NCI-H524 (cell line): ENCODE measurements around the gene SHC2.

ENCODE experiments used
- DNase-seq, 2 experiments: peaks; one replicate each; lab custom pipeline; 2025; lab: John Stamatoyannopoulos, UW

The SHC2 gene

GRCh38 chr19:460877-461720, at the start of gene SHC2:
SHC2 (minus strand) TSS chr19:461033; CDS start chr19:460996, 37 bp downstream.
- no peak for DNase-seq

GRCh38 chr19:508204-509150, 47.6 kb upstream of the SHC2 start:
- no peak for DNase-seq

- peak; percentile 66 to 88 for DNase-seq
These were observed 46.7 kb upstream of the SHC2 start, which contains the start of gene TPGS1 for GRCh38 chr19:507286-508203. TPGS1 (plus strand) TSS chr19:507497; CDS start chr19:507507, 10 bp downstream.

- peak; percentile 100 for DNase-seq
These were observed 45.8 kb upstream of the SHC2 start for GRCh38 chr19:506404-507285.

- no peak for DNase-seq
These were observed 43.8 kb upstream of the SHC2 start for GRCh38 chr19:504616-505015.

GRCh38 chr19:501646-502045, 40.8 kb upstream of the SHC2 start:
- no peak for DNase-seq

- DNase-seq, result no peak
These were observed 38.3 kb upstream of the SHC2 start for GRCh38 chr19:498977-499623.

GRCh38 chr19:498511-498891, 37.7 kb upstream of the SHC2 start:
- peak in 1 of 2 experiments; percentile 20 for DNase-seq

- DNase-seq, result no peak
These were observed 37.2 kb upstream of the SHC2 start for GRCh38 chr19:497869-498510.

GRCh38 chr19:497491-497868, 36.6 kb upstream of the SHC2 start:
- DNase-seq, result no peak

- DNase-seq, result no peak
These were observed 36.2 kb upstream of the SHC2 start for GRCh38 chr19:496986-497385.

- DNase-seq, result no peak
These were observed 35.4 kb upstream of the SHC2 start, which contains the start of gene MADCAM1 for GRCh38 chr19:496112-496665. MADCAM1 (plus strand) TSS chr19:496486; CDS start chr19:496500, 14 bp downstream.

- DNase-seq, result peak; percentile 24 to 61
These were observed 34.7 kb upstream of the SHC2 start for GRCh38 chr19:495402-496111.

- DNase-seq, result no peak
These were observed 34.2 kb upstream of the SHC2 start for GRCh38 chr19:495081-495401.

GRCh38 chr19:494171-495080, 33.6 kb upstream of the SHC2 start:
- no peak for DNase-seq

GRCh38 chr19:493391-494170, 32.7 kb upstream of the SHC2 start:
- DNase-seq, result no peak

GRCh38 chr19:492091-492531, 31.3 kb upstream of the SHC2 start:
- DNase-seq, result no peak
